HPDE6-E6E7 (cell line): Measurements from ENCODE around the gene TXNDC12.
A peak's percentile ranks its signal among the peaks of the same experiment; 100 is the strongest.
"Not testable (repeated sequence)": the region's sequence is repeated elsewhere in the genome, so short reads cannot be mapped to it uniquely, and the experiment has no call there.

Source experiments
- DNase-seq: peaks from one replicate; pipeline ENCODE4 v3.0.0; 2011; ENCODE audit warnings: missing footprints; ENCODE audit errors: extremely low spot score

TXNDC12 gene

DNA sequence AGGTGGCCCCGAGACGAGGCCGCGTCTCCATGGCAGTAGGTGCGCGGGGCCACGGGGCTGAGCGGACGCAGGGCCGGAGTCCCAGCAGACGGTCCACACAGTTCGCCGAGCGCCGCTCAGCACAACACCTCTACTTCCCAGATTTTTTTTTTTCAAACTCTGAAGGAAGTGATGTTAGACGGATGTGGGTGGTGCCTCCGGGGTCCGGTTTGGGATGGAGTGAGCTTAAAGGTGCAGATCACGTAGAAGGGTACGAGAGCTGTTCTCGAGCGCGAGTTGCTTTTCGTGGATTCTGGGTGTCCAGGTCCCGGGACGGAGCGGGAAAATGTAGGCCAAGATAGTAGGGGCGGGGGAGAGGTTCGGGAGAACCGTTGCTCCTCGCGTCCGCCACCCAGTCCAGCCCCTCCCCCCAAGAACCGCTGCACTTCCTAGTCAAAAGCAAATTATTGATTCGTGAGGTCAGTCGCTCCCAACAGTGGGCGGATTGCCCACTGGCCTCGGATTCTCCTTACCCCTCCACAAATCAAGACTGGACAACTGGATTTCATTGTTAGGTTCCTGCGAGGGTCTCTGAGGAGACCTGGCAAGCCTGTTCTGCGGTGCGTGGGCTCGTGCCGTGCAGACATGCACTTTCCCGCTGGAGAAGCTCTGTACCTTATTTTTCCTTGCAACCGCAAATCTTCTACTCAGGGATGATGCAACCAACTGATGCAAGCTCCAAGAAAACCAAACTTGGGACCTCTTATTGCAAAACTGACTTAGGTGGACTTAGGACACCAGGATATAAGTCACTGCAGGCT, at the start of gene TXNDC12:
TXNDC12 (minus strand) TSS at position 126 of the 800 bp plus-strand sequence; CDS start at position 31, 95 bp downstream.
- DNase-seq: peak; percentile 91

DNA sequence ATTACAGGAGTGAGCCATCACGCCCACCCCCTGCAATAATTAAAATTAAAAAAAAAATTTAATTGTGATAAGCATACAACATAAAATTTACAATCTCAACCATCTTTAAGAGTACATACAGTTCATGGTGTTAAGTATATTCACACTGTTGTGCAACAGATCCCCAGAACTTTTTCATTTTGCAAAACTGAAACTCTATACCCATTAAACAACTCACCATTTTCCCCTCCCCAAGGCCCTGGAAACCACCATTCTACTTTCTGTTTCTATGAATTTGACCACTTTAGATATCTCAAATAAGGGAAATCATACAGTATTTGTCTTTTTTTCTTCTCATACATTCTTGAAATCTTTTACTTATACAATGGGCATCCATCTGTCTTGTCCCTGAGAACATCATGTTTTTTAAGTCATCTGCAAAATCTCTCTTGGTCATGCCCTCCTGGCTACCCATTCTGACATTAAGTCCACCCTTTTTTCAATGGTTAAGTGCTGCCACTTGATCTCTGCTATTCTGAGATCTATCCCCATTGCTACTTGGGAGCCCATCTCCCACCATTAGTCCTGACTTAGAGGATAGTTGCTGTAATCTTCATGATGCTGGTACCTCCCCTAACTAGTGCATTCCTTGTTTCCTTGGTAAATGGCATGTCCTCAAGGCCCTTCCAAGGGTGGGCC, 47.5 kb upstream of the TXNDC12 start:
- DNase-seq: no peak

- no peak for DNase-seq
These were observed 43.3 kb upstream of the TXNDC12 start for GRCh38 chr1:52098139-52098871.

- DNase-seq: no peak
These were observed 41.2 kb upstream of the TXNDC12 start for GRCh38 chr1:52096216-52096615.

GRCh38 chr1:52094300-52094699, 39.3 kb upstream of the TXNDC12 start:
- not testable (repeated sequence) for DNase-seq

GRCh38 chr1:52087892-52088291, 32.9 kb upstream of the TXNDC12 start:
- not testable (repeated sequence) for DNase-seq

- no peak for DNase-seq
These were observed 25.0 kb upstream of the TXNDC12 start for GRCh38 chr1:52080014-52080415.

GRCh38 chr1:52077277-52077676, 22.3 kb upstream of the TXNDC12 start:
- DNase-seq: not testable (repeated sequence)

GRCh38 chr1:52072291-52072690, 17.3 kb upstream of the TXNDC12 start:
- DNase-seq: no peak

DNA sequence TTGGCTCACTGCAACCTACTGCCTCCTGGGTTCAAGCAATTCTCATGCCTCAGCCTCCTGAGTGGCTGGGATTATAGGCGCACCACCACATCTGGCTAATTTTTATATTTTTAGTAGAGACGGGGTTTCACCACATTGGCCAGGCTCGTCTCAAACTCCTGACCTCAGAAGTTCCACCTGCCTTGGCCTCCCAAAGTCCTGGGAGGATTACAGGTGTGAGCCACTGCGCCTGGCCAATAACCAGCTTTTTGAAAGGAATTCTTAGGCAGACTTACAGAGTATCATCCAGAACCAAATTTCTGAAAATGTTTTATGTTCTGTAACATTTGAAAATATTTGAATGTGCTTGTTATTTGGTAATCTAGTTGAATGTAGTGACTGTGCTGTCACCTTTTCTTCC, 15.7 kb upstream of the TXNDC12 start:
- DNase-seq: no peak

- no peak for DNase-seq
These were observed 8.2 kb upstream of the TXNDC12 start for GRCh38 chr1:52063192-52063591.

DNA sequence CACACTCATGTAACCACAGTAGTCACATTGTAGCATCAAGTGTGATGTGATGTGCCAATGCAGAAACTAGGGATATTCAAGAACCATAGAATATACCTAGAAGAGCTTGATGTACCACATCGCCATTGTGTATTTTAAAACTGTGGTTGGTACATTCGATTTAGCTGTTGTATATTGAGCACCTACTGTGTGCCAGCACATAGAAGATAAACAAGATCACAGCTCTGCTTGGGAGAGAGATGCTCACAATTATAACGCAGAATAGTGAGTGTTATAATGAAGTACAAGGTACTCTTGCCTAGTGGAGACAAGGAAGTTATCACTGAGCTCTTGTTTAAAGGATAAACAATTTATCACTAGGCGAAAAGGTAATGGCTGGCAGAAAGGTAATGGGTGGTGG, 5.8 kb upstream of the TXNDC12 start:
- no peak for DNase-seq

GRCh38 chr1:52059888-52060287, 4.9 kb upstream of the TXNDC12 start:
- DNase-seq: no peak

GRCh38 chr1:52059321-52059720, 4.3 kb upstream of the TXNDC12 start:
- peak; percentile 45 for DNase-seq

DNA sequence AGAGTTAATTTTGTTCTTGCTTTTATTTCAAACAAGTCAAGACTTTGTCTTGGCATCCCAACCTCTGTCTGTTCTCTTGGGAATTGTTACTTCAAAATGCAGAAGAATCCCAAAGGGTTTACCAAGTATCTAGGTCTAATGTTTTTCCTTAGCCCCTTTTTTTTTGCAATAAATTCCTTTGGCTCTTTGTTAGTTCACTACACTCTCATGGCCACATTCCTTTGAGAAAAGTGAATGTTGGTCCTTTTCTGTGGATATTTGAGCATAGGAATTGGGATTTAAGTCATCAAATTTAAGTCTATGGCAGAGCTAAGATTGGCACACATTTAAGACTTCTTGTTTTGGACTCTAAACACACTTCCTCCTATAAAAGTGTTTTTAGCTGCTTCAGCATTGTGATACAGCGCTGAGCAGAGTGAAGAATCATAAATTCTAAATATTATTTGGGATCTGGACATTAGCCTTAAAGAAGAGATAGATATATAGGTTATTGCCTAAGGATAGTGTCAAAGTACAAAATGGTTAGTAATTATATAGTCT, 3.0 kb upstream of the TXNDC12 start:
- DNase-seq: no peak

DNA sequence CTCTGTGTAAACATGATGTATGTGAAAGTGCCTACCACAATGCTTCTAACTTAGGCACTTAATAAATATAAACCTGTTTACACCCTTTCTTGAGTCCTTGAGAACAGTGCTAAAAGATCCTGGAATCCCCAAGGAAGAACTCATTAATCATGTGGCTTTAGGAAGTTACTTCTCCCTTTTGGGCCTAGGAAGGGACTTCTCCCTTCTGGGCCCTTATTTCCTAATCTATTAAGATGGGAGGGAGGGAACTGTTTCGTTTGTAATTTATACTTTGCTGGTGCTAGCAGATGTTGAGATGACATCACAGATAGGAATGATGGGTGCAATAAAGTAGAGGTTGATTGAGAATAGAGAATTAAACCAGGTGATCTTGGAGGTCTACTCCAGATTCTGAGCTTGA, 2.3 kb upstream of the TXNDC12 start:
- DNase-seq: no peak

GRCh38 chr1:52056937-52057231, 1.9 kb upstream of the TXNDC12 start:
- no peak for DNase-seq

- peak; percentile 88 for DNase-seq
These were observed 1.4 kb upstream of the TXNDC12 start, which contains the start of gene BTF3L4 for GRCh38 chr1:52056163-52056936. BTF3L4 (plus strand) TSS chr1:52056295; CDS start chr1:52059848, 3,553 bp downstream.

DNA sequence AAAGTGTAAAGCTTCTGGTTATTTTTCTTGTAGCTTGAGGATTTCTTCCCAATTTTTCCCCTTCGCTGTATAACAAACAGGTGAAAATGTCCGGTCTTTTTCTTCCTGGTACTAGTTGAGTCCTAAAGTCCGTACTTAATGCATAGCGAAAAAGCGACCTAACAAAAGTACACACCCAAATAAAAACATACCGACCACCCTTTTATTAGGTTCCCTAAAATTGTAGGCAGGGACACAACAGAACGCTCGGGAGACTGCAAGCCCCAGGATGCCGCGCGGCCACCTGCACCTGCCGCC, 823 bp upstream of the TXNDC12 start:
- DNase-seq: no peak

DNA sequence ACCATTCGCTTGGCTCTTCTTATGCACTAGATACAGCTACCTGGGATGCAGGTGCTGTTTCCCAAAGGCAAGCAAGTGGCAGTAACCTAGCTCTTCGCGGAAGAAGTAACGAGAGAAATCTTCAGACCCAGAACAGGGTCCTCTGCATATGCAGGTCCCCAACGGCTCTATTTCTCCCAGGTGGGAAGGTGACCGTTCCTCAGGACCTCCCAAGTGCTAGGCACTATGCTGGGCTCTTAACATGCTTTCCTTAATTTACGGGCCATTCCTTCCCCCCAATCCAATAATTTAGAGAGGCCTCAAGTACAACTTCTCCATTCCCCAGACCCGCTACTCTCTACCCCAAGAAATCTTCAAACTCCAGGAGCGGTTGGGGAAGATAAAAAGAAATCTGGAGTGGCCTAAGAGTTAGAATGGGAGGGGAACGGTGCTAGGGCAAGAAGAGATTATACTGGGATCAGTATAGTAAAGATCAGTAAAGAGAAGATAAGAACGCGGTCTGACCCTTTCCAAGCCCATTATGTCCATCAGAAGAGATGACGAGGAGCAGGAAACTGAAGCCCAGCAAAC, 410 bp downstream of the TXNDC12 start:
- no peak for DNase-seq

DNA sequence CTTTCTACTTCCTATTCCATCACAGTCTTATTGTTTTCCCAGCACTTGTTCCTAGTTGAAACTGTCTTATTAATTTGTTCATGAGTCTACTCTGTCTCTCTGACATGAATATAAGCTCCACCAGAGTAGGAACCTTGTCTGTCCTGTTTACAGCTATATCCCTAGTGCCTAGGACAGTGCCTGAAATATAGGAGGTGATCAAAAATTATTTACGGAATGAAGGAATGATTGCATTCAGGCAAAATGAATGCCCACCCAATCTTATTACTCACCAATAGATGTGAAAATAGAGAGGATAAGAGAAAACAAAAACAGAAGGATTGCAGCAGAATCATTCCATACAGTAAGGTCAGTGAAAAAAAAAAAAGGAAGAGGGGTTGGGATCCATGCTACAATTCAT, 1.1 kb downstream of the TXNDC12 start:
- DNase-seq: no peak
